ENCODE measurements around the gene USP24.

DNA sequence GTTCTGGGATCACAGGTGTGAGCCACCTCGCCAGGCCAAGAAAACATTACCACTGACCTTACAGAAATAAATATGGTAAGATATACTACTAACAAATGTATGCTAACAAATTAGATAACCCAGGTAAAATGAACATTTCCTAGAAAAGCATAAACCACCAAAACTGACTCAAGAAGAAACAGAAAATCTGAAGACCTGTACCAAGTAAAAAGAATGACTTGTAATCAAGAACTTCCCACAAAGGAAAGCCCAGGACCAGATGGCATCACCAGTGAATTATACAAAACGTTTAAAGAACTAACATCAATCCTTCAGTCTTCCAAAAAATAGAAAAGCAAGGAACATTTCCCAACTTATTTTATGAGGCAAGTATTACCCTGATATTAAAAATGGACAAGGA lies 29.3 kb downstream of the USP24 start:
- TF ChIP-seq, protein P1, sequence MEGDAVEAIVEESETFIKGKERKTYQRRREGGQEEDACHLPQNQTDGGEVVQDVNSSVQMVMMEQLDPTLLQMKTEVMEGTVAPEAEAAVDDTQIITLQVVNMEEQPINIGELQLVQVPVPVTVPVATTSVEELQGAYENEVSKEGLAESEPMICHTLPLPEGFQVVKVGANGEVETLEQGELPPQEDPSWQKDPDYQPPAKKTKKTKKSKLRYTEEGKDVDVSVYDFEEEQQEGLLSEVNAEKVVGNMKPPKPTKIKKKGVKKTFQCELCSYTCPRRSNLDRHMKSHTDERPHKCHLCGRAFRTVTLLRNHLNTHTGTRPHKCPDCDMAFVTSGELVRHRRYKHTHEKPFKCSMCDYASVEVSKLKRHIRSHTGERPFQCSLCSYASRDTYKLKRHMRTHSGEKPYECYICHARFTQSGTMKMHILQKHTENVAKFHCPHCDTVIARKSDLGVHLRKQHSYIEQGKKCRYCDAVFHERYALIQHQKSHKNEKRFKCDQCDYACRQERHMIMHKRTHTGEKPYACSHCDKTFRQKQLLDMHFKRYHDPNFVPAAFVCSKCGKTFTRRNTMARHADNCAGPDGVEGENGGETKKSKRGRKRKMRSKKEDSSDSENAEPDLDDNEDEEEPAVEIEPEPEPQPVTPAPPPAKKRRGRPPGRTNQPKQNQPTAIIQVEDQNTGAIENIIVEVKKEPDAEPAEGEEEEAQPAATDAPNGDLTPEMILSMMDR (IDR thresholded peaks at IDR 0.05; ENCODE audit: low read depth, low read length, poor library complexity, severe bottlenecking), result no peak
- no peak for TF ChIP-seq EZH2phosphoT487 (IDR thresholded peaks at IDR 0.05; ENCODE audit: borderline replicate concordance, low read length)

Data from DOHH2 (cell line).